Endothelial cell of umbilical vein (primary cell): ENCODE data around the gene NSA2. TPM values are rescaled to one million over a fixed set of nuclear protein-coding genes. Genes with fewer than 3 reads are reported as not detected.
"Not testable (repeated sequence)": the region's sequence is repeated elsewhere in the genome, so short reads cannot be mapped to it uniquely, and the experiment has no call there.

ENCODE experiments used
- BruUV-seq: library from RNA; stranded (reverse); fragments of 400-500 nt; replicated peaks from 2 replicates; lab custom pipeline; 2021; lab: Mats Ljungman, UMichigan
- CTCF ChIA-PET: fragments of 300-600, 350-600 bp; sonication (Branson Sonifier 250); formaldehyde crosslinking; loops from one replicate; lab custom pipeline; 2021; ENCODE audit warnings: antibody characterized with exemption, inconsistent platforms; lab: Charles Lee
- POLR2A ChIA-PET: fragments of 300-600, 350-600 bp; sonication (Branson Sonifier 250); formaldehyde crosslinking; loops from one replicate; lab custom pipeline; 2021; ENCODE audit warnings: antibody characterized with exemption, inconsistent platforms; lab: Charles Lee
- DNase-seq: peaks from one replicate; pipeline ENCODE4 v3.0.0-alpha.2; 2011; ENCODE audit warnings: low read depth, low spot score
- FAIRE-seq: peaks from 2 replicates; lab custom pipeline; 2011; peaks lifted over from hg19 to GRCh38; lab: Jason Lieb, UNC
- H2AFZ ChIP-seq: 2 replicates; pipeline ENCODE4 v1.6.0; 2012; ENCODE audit warnings: low read depth, low read length, control low read depth, inconsistent platforms
- H3K27ac ChIP-seq: 2 replicates; pipeline ENCODE4 v1.5.1; 2011; ENCODE audit warnings: low read depth, mild to moderate bottlenecking, control low read depth, low read length, moderate library complexity; ENCODE audit not compliant: insufficient read depth
- H3K27me3 ChIP-seq, 2 experiments: 2 replicates each; pipeline versions ENCODE4 v1.6.0 to v1.6.1; 2011; ENCODE audit warnings: low read length in 2 of 2, mixed read lengths in 1 of 2; ENCODE audit not compliant: control insufficient read depth in 2 of 2, insufficient read depth in 2 of 2
- H3K36me3 ChIP-seq, 2 experiments: 2 replicates in 1 of 2; 3 replicates in 1 of 2; pipeline ENCODE4 v1.5.1; 2011; ENCODE audit warnings: low read length in 2 of 2, mild to moderate bottlenecking in 1 of 2, moderate library complexity in 1 of 2; ENCODE audit not compliant: control insufficient read depth in 2 of 2, insufficient read depth in 2 of 2; ENCODE audit errors: extremely low read depth in 1 of 2
- H3K4me1 ChIP-seq: 3 replicates; pipeline ENCODE4 v1.5.1; 2011; ENCODE audit warnings: mild to moderate bottlenecking, low read length; ENCODE audit not compliant: control insufficient read depth, insufficient read depth; ENCODE audit errors: extremely low read depth
- H3K4me2 ChIP-seq: 2 replicates; pipeline ENCODE4 v1.6.1; 2011; ENCODE audit warnings: low read length, control low read depth, mixed read lengths; ENCODE audit not compliant: insufficient read depth
- H3K4me3 ChIP-seq, 3 experiments: fragments of 200-600 bp in 1 of 3; sonication (generic), shearing (Covaris generic) in 1 of 3; replicated peaks in 1 of 3; 2 replicates each; pipeline ENCODE4 v1.5.1; 2011 to 2016; ENCODE audit warnings: control low read depth in 3 of 3, low read length in 3 of 3, mild to moderate bottlenecking in 2 of 3, inconsistent platforms in 1 of 3, low read depth in 1 of 3, moderate library complexity in 1 of 3; ENCODE audit not compliant: insufficient read depth in 1 of 3
- H3K79me2 ChIP-seq: 2 replicates; pipeline ENCODE4 v1.6.0; 2012; ENCODE audit warnings: low read length, inconsistent platforms; ENCODE audit not compliant: control insufficient read depth, insufficient read depth
- H3K9ac ChIP-seq: replicated peaks from 2 replicates; pipeline ENCODE3; 2011; ENCODE audit warnings: low read length, control low read depth; ENCODE audit not compliant: insufficient read depth; ENCODE audit errors: extremely low read depth
- H3K9me1 ChIP-seq: replicated peaks from 3 replicates; pipeline ENCODE4 v1.6.0; 2011; ENCODE audit warnings: mild to moderate bottlenecking, low read length; ENCODE audit not compliant: control insufficient read depth, insufficient read depth; ENCODE audit errors: extremely low read depth
- H3K9me3 ChIP-seq: replicated peaks from 2 replicates; pipeline ENCODE4 v1.5.1; 2012; ENCODE audit warnings: low read length, inconsistent platforms; ENCODE audit not compliant: control insufficient read depth, insufficient read depth
- H4K20me1 ChIP-seq: replicated peaks from 2 replicates; pipeline ENCODE3; 2011; ENCODE audit warnings: mild to moderate bottlenecking, low read length; ENCODE audit not compliant: control insufficient read depth, insufficient read depth; ENCODE audit errors: extremely low read depth
- CTCF ChIP-seq, 2 donors: IDR thresholded peaks; 1 replicate in 1 of 2; 2 replicates in 1 of 2; pipeline ENCODE4 v1.5.1; 2011; ENCODE audit warnings: low read length in 2 of 2, mild to moderate bottlenecking in 2 of 2, moderate library complexity in 2 of 2, control low read depth in 1 of 2, inconsistent platforms in 1 of 2, low read depth in 1 of 2; ENCODE audit not compliant: insufficient read depth in 1 of 2; ENCODE audit errors: extremely low read depth in 1 of 2
- EZH2 ChIP-seq: IDR thresholded peaks from 2 replicates; pipeline ENCODE4 v1.6.1; 2012; ENCODE audit warnings: borderline replicate concordance, low read depth, mild to moderate bottlenecking, moderate library complexity, low read length, inconsistent platforms; ENCODE audit not compliant: severe bottlenecking
- FOS ChIP-seq: IDR thresholded peaks from 2 replicates; pipeline ENCODE4 v1.6.1; 2011; ENCODE audit warnings: mild to moderate bottlenecking, low read length, moderate library complexity, borderline replicate concordance; ENCODE audit not compliant: insufficient read depth
- GATA2 ChIP-seq: IDR thresholded peaks from 2 replicates; pipeline ENCODE4 v1.7.0; 2011; ENCODE audit warnings: low read depth, mild to moderate bottlenecking, moderate library complexity, mixed read lengths, low read length; ENCODE audit not compliant: insufficient read length, insufficient read depth
- JUN ChIP-seq: IDR thresholded peaks from 2 replicates; pipeline ENCODE4 v1.6.1; 2011; ENCODE audit warnings: borderline replicate concordance, low read depth; ENCODE audit not compliant: insufficient read length, insufficient read depth
- MAX ChIP-seq: IDR thresholded peaks from 2 replicates; pipeline ENCODE4 v1.6.1; 2011; ENCODE audit not compliant: insufficient read depth, insufficient read length
- MYC ChIP-seq: IDR thresholded peaks from one replicate; pipeline ENCODE4 v1.6.1; 2011; ENCODE audit warnings: mild to moderate bottlenecking, low read depth, low read length
- POLR2A ChIP-seq: IDR thresholded peaks from 2 replicates; pipeline ENCODE4 v1.6.1; 2012; ENCODE audit warnings: low read depth, mild to moderate bottlenecking, control low read depth, low read length
- POLR2AphosphoS5 ChIP-seq: IDR thresholded peaks from 2 replicates; pipeline ENCODE4 v1.6.1; 2012; ENCODE audit warnings: low read depth, mild to moderate bottlenecking, control low read depth, low read length, moderate library complexity; ENCODE audit not compliant: insufficient read depth
- dilution Hi-C: fragments of 300-500 bp; cut with MboI; formaldehyde crosslinking; loops from one replicate; pipeline ENCODE4 v1.15.0; 2019; ENCODE audit warnings: low sequenced_read_pairs; ENCODE audit not compliant: extremely low pct_ligation_motif_present
- intact Hi-C: fragments of 100-400 bp; cut with micrococcal nuclease; formaldehyde crosslinking; loops from one replicate; pipeline ENCODE4 v1.10.0; 2022
- polyA plus RNA-seq, 4 experiments: library from polyadenylated mRNA; depleted of rRNA in 3 of 4; stranded (reverse) in 3 of 4; unstranded in 1 of 4; fragments of >200 nt; gene quantifications; 2 replicates each; pipeline versions ENCODE4 v1.2.1 to v1.2.3, GENCODE V29; 2011 to 2012; ENCODE audit warnings: missing spikeins in 1 of 4
- total RNA-seq: library from RNA; stranded (reverse); gene quantifications from 2 replicates; pipeline ENCODE4 v1.2.3, GENCODE V29; 2021

The NSA2 gene
- total and polyA plus RNA-seq, 2 donors (not counting 3 experiments of a cell fraction or from before 2014, with no cell fraction given) = 20.7 to 73.8 TPM

GRCh38 chr5:74738406-74738805 is 28.6 kb upstream of the NSA2 start:
- no peak for DNase-seq

GRCh38 chr5:74748742-74749141 is 18.3 kb upstream of the NSA2 start:
- H2AFZ ChIP-seq, FAIRE-seq, POLR2A ChIA-PET, H3K36me3 ChIP-seq, H3K9me1 ChIP-seq, H3K9ac ChIP-seq, H3K27ac ChIP-seq, H3K79me2 ChIP-seq, intact Hi-C loops, H3K4me1 ChIP-seq, H3K9me3 ChIP-seq, dilution Hi-C loops, H3K27me3 ChIP-seq, H3K4me3 ChIP-seq, BruUV-seq, DNase-seq, H3K4me2 ChIP-seq, H4K20me1 ChIP-seq: not testable (repeated sequence)
- CTCF ChIA-PET = interaction anchor here (1.4 kb wide), 1 partner anchor 12 kb away, joined by 3 read pairs; no protein-coding TSS in a partner anchor

More at GRCh38 chr5:74738406-74738805, 28.6 kb upstream of the NSA2 start:
- H3K27me3 ChIP-seq = no peaks in the 10 kb centered on the region
- TF ChIP-seq MYC (no peak), GATA2 (no peak), POLR2AphosphoS5 (no peak), MAX (no peak), FOS (no peak), EZH2 (no peak), JUN (no peak), POLR2A (no peak), CTCF (IDR thresholded peaks at IDR 0.05; ENCODE audit: extremely low read depth in 1 of 2, insufficient read depth in 1 of 2, low read depth in 1 of 2, low read length in 2 of 2) (no peak)
- no peak overlapping the region for H3K4me3 ChIP-seq
- FAIRE-seq = no peak
- no peak overlapping the region for H2AFZ ChIP-seq
- H3K36me3 ChIP-seq = peaks cover 2 to 3% of the 10 kb centered on the region in 2 experiments
- no peaks in the 10 kb centered on the region for H3K9me3 ChIP-seq
- no peaks in the 10 kb centered on the region for H3K4me1 ChIP-seq
- dilution Hi-C loops (no loop called here), intact Hi-C loops (no loop called here)
- no peak overlapping the region for H3K9ac ChIP-seq
- POLR2A ChIA-PET = no interaction called here
- no peaks in the 10 kb centered on the region for H3K9me1 ChIP-seq
- no TSS peak for BruUV-seq
- H3K27ac ChIP-seq = no peak overlapping the region
- CTCF ChIA-PET = interaction anchor here (1.3 to 2.1 kb wide), 2 partner anchors 12 to 23 kb away, joined by 5 to 6 read pairs; no protein-coding TSS in a partner anchor
- H3K79me2 ChIP-seq = no peaks in the 10 kb centered on the region
- no peaks in the 10 kb centered on the region for H4K20me1 ChIP-seq
- H3K4me2 ChIP-seq = no peak overlapping the region
